GM06990 (cell line): ENCODE data around the gene USP31.

ENCODE experiments used
- DNase-seq: peaks from one replicate; pipeline ENCODE4 v3.0.0-alpha.2; 2011; ENCODE audit not compliant: insufficient read length; ENCODE audit errors: extremely low read depth
- H3K27me3 ChIP-seq: replicated peaks from 2 replicates; pipeline ENCODE4 v1.6.0; 2011; ENCODE audit warnings: low read length; ENCODE audit not compliant: control insufficient read depth, insufficient read depth
- H3K36me3 ChIP-seq: 2 replicates; pipeline ENCODE4 v1.5.1; 2011; ENCODE audit warnings: low read length; ENCODE audit not compliant: control insufficient read depth, insufficient read depth
- H3K4me3 ChIP-seq: replicated peaks from 2 replicates; pipeline ENCODE4 v1.5.1; 2011; ENCODE audit warnings: low read depth, mild to moderate bottlenecking, control low read depth, low read length
- CTCF ChIP-seq: IDR thresholded peaks from 2 replicates; pipeline ENCODE4 v1.5.1; 2011; ENCODE audit warnings: low read length, control low read depth, mild to moderate bottlenecking, inconsistent platforms; ENCODE audit not compliant: insufficient read depth, poor library complexity, severe bottlenecking

Gene USP31

DNA sequence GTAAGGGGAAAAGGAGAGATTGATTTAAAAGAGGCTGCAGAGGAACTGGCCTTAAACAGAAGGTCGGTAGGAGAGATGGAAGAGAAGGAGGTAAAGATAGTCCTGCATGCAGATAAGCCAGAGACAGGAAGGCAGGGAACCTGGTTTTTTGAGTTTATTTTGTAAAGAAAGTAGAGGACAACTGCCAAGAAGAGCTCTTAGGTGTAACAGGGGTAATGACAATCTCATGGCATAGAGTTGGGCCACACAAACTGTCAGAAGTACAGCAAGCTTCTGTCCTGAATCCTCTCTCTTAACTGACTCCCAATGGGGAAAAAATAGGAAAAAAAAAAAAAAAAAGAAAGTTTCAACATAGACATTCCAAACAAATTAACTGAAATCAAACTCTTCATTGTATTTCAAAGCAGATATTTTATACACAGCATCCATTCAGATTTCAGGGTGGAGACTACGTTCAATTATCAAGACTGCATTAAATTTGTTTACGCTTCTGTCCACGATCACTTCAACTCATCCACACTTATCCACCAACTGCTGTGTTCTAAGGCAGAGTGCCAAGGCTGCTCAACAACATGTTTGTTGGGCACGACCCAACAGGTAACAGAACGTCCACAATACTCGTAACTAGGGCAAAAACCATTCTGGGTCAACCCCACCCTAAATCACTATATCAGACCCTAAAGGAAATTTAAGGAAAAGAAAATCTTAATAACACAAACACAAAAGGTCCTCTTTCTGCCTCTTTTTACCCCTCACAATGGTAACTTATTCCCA, 34.9 kb downstream of the USP31 start:
- no peak for TF ChIP-seq CTCF
- DNase-seq, result no peak
- Histone ChIP-seq H3K27me3 (no peaks in the 10 kb centered on the region), H3K4me3 (no peak overlapping the region), H3K36me3 (no peaks in the 10 kb centered on the region)

- Histone ChIP-seq H3K4me3 (no peak overlapping the region), H3K27me3 (no peaks in the 10 kb centered on the region), H3K36me3 (no peaks in the 10 kb centered on the region)
- TF ChIP-seq CTCF, result no peak
- DNase-seq, result no peak
Measured at GRCh38 chr16:23113185-23113584, 36.1 kb downstream of the USP31 start.

DNA sequence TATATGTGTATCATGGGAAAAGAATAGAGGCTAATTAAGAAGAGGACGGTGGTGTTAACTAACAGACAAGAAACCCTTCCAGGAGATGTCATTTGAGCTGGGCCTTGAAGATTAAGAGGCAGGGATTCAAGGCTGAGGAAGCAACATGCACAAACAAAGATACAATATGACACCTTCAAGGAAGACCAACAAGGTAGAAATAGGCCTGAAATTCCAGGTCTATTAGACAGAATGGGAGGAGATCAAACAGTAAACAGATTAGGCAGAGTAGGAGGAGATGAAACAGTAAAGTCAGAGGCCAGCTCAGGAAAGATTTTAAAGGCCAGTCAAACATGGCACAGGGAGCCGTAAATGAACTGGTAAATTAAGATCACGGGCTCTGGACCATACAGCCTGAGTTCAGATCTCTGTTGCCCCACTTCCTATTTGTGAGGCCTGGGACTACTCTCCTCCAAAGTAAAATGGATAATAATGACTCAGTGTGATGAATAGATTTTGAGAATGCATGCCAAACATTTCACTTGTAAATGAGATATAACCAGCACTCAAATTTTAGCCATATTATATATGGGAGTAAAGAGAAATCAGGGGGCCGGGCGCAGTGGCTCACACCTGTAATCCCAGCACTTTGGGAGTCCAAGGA, 38.9 kb downstream of the USP31 start:
- TF ChIP-seq CTCF, result no peak
- Histone ChIP-seq H3K4me3 (no peak overlapping the region), H3K36me3 (no peaks in the 10 kb centered on the region), H3K27me3 (no peaks in the 10 kb centered on the region)
- DNase-seq, result no peak

- no peak for TF ChIP-seq CTCF
- H3K4me3 ChIP-seq, result no peak overlapping the region
- H3K27me3 ChIP-seq, result no peaks in the 10 kb centered on the region
- no peak for DNase-seq
- H3K36me3 ChIP-seq, result no peaks in the 10 kb centered on the region
Measured at GRCh38 chr16:23107936-23108335, 41.3 kb downstream of the USP31 start.

DNA sequence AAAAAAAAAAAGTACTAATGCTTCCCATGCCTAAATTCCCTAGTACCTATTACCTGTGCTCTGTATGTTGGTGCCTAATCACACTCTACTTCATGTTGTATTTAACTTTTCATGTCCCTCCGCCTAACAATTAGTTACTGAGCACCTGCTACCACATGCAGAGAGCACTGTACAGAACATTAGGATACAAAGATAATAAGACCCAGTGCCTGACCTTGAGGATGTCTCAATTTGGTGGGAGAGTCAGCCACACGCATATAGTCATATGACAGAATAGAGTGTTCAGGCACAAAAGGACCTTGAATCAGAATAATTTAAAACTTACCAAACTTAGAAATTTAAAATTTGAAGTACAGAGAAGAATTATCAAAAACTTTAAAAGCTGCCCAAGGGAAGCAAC, 42.1 kb downstream of the USP31 start:
- no peak for DNase-seq
- Histone ChIP-seq H3K36me3 (no peaks in the 10 kb centered on the region), H3K27me3 (no peaks in the 10 kb centered on the region), H3K4me3 (no peak overlapping the region)
- no peak for TF ChIP-seq CTCF
